HCT116 (cell line): ENCODE measurements around the gene HRH2. TPM values are rescaled to one million over a fixed set of nuclear protein-coding genes. Genes with fewer than 3 reads are reported as not detected.

Source experiments
- ATAC-seq: fragments of 200-7000 bp; cut with Tn5 transposase; 2 replicates; pipeline ENCODE4 v1.9.1; 2020; ENCODE audit warnings: mild to moderate bottlenecking, moderate library complexity
- BruUV-seq: library from RNA; stranded (reverse); fragments of 400-500 nt; replicated peaks from 2 replicates; lab custom pipeline; 2021; lab: Mats Ljungman, UMichigan
- CTCF ChIA-PET: fragments of 300-600 bp; sonication (Branson Sonifier 250); formaldehyde crosslinking; loops from one replicate; lab custom pipeline; 2021; ENCODE audit warnings: antibody characterized with exemption; lab: Charles Lee
- POLR2A ChIA-PET: fragments of 300-600, 350-600 bp; sonication (Branson Sonifier 250); formaldehyde crosslinking; loops from one replicate; lab custom pipeline; 2021; ENCODE audit warnings: antibody characterized with exemption; lab: Charles Lee
- RAD21 ChIA-PET, 2 experiments: fragments of 300-600 bp; sonication (Branson Sonifier 250); formaldehyde crosslinking; loops; one replicate each; lab custom pipeline; 2023; ENCODE audit warnings: low total read pairs in 2 of 2; ENCODE audit not compliant: uncharacterized antibody in 2 of 2, unreplicated experiment in 2 of 2, low non-redundant PET in 1 of 2; lab: Charles Lee
- DNase-seq: peaks from one replicate; pipeline ENCODE4 v3.0.0-alpha.2; 2010; ENCODE audit warnings: low read depth, low spot score
- H2AFZ ChIP-seq: fragments of 200-600 bp; shearing (Covaris generic), sonication (generic); 2 replicates; pipeline ENCODE4 v1.6.1; 2017; ENCODE audit warnings: low read depth, mixed run types, mixed read lengths, antibody characterized with exemption, low read length; ENCODE audit not compliant: poor library complexity, severe bottlenecking
- H3K27ac ChIP-seq: 2 replicates; pipeline ENCODE4 v1.5.1; 2012; ENCODE audit warnings: low read depth, low read length
- H3K27me3 ChIP-seq: fragments of 200-600 bp; sonication (generic); 2 replicates; pipeline ENCODE4 v1.6.1; 2016; ENCODE audit warnings: mixed run types, low read length, mixed read lengths; ENCODE audit not compliant: insufficient read depth
- H3K36me3 ChIP-seq, 2 experiments: fragments of 200-500 bp in 1 of 2; fragments of 200-600 bp in 1 of 2; sonication (Bioruptor generic) in 1 of 2; sonication (generic) in 1 of 2; 2 replicates each; pipeline versions ENCODE4 v1.5.1 to v1.6.1; 2014 to 2016; ENCODE audit warnings: low read length in 2 of 2, inconsistent platforms in 1 of 2, mixed read lengths in 1 of 2, mixed run types in 1 of 2; ENCODE audit not compliant: insufficient read depth in 2 of 2, control insufficient read depth in 1 of 2
- H3K4me1 ChIP-seq, 2 experiments: fragments of 200-600 bp in 1 of 2; sonication (generic) in 1 of 2; 2 replicates each; pipeline versions ENCODE4 v1.5.1 to v1.6.1; 2012 to 2017; ENCODE audit warnings: low read length in 2 of 2, inconsistent platforms in 1 of 2, mild to moderate bottlenecking in 1 of 2, mixed read lengths in 1 of 2, mixed run types in 1 of 2, moderate library complexity in 1 of 2; ENCODE audit not compliant: insufficient read depth in 2 of 2, control insufficient read depth in 1 of 2
- H3K4me2 ChIP-seq: fragments of 200-600 bp; sonication (generic); 2 replicates; pipeline ENCODE4 v1.6.1; 2017; ENCODE audit warnings: mixed run types, low read length, mixed read lengths
- H3K4me3 ChIP-seq, 2 experiments: fragments of 200-600 bp in 1 of 2; sonication (generic) in 1 of 2; replicated peaks in 1 of 2; 2 replicates each; pipeline ENCODE4 v1.5.1; 2011 to 2016; ENCODE audit warnings: low read length in 2 of 2, control low read depth in 1 of 2, low read depth in 1 of 2, mild to moderate bottlenecking in 1 of 2, mixed read lengths in 1 of 2, mixed run types in 1 of 2
- H3K79me2 ChIP-seq: fragments of 200-600 bp; sonication (generic); 2 replicates; pipeline ENCODE4 v1.6.1; 2017; ENCODE audit warnings: mild to moderate bottlenecking, mixed run types, low read length, moderate library complexity, mixed read lengths; ENCODE audit not compliant: insufficient read depth
- H3K9ac ChIP-seq: fragments of 200-600 bp; sonication (generic); 2 replicates; pipeline ENCODE4 v1.6.1; 2016; ENCODE audit warnings: low read length, mixed read lengths
- H3K9me2 ChIP-seq: fragments of 200-600 bp; sonication (generic), shearing (Covaris generic); 2 replicates; pipeline ENCODE4 v1.6.1; 2017; ENCODE audit warnings: mixed run types, mild to moderate bottlenecking, moderate library complexity; ENCODE audit not compliant: insufficient read depth
- H3K9me3 ChIP-seq, 2 experiments: fragments of 200-500 bp in 1 of 2; fragments of 200-600 bp in 1 of 2; sonication (Bioruptor generic) in 1 of 2; sonication (generic) in 1 of 2; 2 replicates each; pipeline ENCODE4 v1.6.1; 2014 to 2017; ENCODE audit warnings: low read length in 2 of 2, mixed read lengths in 2 of 2, inconsistent platforms in 1 of 2, low read depth in 1 of 2, mild to moderate bottlenecking in 1 of 2, mixed run types in 1 of 2, moderate library complexity in 1 of 2; ENCODE audit not compliant: control insufficient read depth in 1 of 2, insufficient read depth in 1 of 2
- H4K20me1 ChIP-seq: fragments of 200-600 bp; sonication (generic), shearing (Covaris generic); 2 replicates; pipeline ENCODE4 v1.6.1; 2017; ENCODE audit warnings: mixed run types, mild to moderate bottlenecking, moderate library complexity; ENCODE audit not compliant: insufficient read depth
- CEBPB ChIP-seq: IDR thresholded peaks from 2 replicates; pipeline ENCODE4 v1.6.1; 2012; ENCODE audit warnings: low read depth
- EZH2 ChIP-seq: fragments of 200-600 bp; sonication (generic); IDR thresholded peaks from 2 replicates; pipeline ENCODE4 v1.6.1; 2017; ENCODE audit warnings: antibody characterized with exemption, mixed run types
- EZH2phosphoT487 ChIP-seq: fragments of 200-600 bp; IDR thresholded peaks from 2 replicates; pipeline ENCODE4 v1.6.1; 2018; ENCODE audit warnings: antibody characterized with exemption, borderline replicate concordance
- JUND ChIP-seq: IDR thresholded peaks from 2 replicates; pipeline ENCODE4 v1.6.1; 2012
- POLR2A ChIP-seq: IDR thresholded peaks from 2 replicates; pipeline ENCODE4 v1.7.0; 2011; ENCODE audit warnings: borderline replicate concordance; ENCODE audit not compliant: insufficient read depth, insufficient read length; ENCODE audit errors: extremely low read depth
- POLR2AphosphoS5 ChIP-seq: IDR thresholded peaks from 2 replicates; pipeline ENCODE4 v1.6.1; 2011; ENCODE audit warnings: mild to moderate bottlenecking, low read depth, low read length, moderate library complexity
- SP1 ChIP-seq: IDR thresholded peaks from 2 replicates; pipeline ENCODE4 v1.6.1; 2012; ENCODE audit warnings: low read depth
- SRF ChIP-seq: IDR thresholded peaks from 2 replicates; pipeline ENCODE4 v1.6.1; 2012; ENCODE audit warnings: low read depth
- intact Hi-C: fragments of 100-400 bp; cut with micrococcal nuclease; formaldehyde crosslinking; loops from 2 replicates; pipeline ENCODE4 v1.10.0; 2022
- total RNA-seq: library from RNA; stranded (reverse); gene quantifications from one replicate; pipeline ENCODE4 v1.2.1, GENCODE V29; 2021; ENCODE audit not compliant: unreplicated experiment
- TF ChIP-seq, protein P1 (sequence below): IDR thresholded peaks from 2 replicates; pipeline ENCODE4 v1.6.1; 2012
- TF ChIP-seq, protein P2 (sequence below): IDR thresholded peaks from 2 replicates; pipeline ENCODE4 v1.6.1; 2012; ENCODE audit warnings: low read depth
- TF ChIP-seq, protein P3 (sequence below): IDR thresholded peaks from 2 replicates; pipeline ENCODE4 v1.6.1; 2011; ENCODE audit warnings: mild to moderate bottlenecking, low read length, moderate library complexity; ENCODE audit not compliant: insufficient replicate concordance; ENCODE audit errors: extremely low read depth

Gene HRH2
- total RNA-seq, 1 experiment from 2014 or later, result 0.12 TPM

DNA sequence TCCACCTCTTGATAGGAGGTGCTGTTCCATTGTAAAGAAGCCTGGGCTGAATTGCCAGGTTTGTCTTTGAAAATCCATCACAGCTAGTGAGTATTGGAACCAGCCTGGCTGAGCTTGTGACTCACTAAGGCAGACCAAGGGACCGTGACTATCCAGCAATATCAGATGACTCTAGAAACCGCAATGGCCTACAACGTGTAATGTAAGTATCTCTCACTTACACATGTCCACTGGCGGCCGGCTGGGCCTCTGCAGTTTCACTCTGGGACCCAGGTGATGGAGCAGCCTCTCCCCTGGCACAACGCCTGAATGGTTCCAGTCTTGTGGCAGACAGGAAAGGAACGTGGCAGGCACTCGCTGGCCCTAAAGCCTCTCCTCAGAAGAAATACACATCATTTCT, 3.1 kb upstream of the HRH2 start:
- no peak for ATAC-seq
- no peaks in the 10 kb centered on the region for H4K20me1 ChIP-seq
- H3K27me3 ChIP-seq, result no peaks in the 10 kb centered on the region
- TF ChIP-seq SP1, result no peak
- TF ChIP-seq SRF, result no peak
- no peak for TF ChIP-seq EZH2
- TF ChIP-seq EZH2phosphoT487, result no peak
- TF ChIP-seq, protein P1, sequence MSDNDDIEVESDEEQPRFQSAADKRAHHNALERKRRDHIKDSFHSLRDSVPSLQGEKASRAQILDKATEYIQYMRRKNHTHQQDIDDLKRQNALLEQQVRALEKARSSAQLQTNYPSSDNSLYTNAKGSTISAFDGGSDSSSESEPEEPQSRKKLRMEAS, result no peak
- no peak for TF ChIP-seq POLR2AphosphoS5
- TF ChIP-seq CEBPB, result no peak
- TF ChIP-seq JUND, result no peak
- TF ChIP-seq, protein P2, sequence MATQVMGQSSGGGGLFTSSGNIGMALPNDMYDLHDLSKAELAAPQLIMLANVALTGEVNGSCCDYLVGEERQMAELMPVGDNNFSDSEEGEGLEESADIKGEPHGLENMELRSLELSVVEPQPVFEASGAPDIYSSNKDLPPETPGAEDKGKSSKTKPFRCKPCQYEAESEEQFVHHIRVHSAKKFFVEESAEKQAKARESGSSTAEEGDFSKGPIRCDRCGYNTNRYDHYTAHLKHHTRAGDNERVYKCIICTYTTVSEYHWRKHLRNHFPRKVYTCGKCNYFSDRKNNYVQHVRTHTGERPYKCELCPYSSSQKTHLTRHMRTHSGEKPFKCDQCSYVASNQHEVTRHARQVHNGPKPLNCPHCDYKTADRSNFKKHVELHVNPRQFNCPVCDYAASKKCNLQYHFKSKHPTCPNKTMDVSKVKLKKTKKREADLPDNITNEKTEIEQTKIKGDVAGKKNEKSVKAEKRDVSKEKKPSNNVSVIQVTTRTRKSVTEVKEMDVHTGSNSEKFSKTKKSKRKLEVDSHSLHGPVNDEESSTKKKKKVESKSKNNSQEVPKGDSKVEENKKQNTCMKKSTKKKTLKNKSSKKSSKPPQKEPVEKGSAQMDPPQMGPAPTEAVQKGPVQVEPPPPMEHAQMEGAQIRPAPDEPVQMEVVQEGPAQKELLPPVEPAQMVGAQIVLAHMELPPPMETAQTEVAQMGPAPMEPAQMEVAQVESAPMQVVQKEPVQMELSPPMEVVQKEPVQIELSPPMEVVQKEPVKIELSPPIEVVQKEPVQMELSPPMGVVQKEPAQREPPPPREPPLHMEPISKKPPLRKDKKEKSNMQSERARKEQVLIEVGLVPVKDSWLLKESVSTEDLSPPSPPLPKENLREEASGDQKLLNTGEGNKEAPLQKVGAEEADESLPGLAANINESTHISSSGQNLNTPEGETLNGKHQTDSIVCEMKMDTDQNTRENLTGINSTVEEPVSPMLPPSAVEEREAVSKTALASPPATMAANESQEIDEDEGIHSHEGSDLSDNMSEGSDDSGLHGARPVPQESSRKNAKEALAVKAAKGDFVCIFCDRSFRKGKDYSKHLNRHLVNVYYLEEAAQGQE, result no peak
- TF ChIP-seq POLR2A, result no peak
- TF ChIP-seq, protein P3, sequence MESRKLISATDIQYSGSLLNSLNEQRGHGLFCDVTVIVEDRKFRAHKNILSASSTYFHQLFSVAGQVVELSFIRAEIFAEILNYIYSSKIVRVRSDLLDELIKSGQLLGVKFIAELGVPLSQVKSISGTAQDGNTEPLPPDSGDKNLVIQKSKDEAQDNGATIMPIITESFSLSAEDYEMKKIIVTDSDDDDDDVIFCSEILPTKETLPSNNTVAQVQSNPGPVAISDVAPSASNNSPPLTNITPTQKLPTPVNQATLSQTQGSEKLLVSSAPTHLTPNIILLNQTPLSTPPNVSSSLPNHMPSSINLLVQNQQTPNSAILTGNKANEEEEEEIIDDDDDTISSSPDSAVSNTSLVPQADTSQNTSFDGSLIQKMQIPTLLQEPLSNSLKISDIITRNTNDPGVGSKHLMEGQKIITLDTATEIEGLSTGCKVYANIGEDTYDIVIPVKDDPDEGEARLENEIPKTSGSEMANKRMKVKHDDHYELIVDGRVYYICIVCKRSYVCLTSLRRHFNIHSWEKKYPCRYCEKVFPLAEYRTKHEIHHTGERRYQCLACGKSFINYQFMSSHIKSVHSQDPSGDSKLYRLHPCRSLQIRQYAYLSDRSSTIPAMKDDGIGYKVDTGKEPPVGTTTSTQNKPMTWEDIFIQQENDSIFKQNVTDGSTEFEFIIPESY, result no peak
- no TSS peak for BruUV-seq
- no peaks in the 10 kb centered on the region for H3K4me1 ChIP-seq
- no peaks in the 10 kb centered on the region for H3K9me2 ChIP-seq
- CTCF ChIA-PET, result no interaction called here
- DNase-seq, result no peak
- no peaks in the 10 kb centered on the region for H3K36me3 ChIP-seq
- H3K4me2 ChIP-seq, result no peak overlapping the region
- no peak overlapping the region for H2AFZ ChIP-seq
- RAD21 ChIA-PET, result no interaction called here
- intact Hi-C loops, result no loop called here
- POLR2A ChIA-PET, result no interaction called here
- no peak overlapping the region for H3K4me3 ChIP-seq
- H3K9ac ChIP-seq, result no peak overlapping the region
- H3K79me2 ChIP-seq, result no peaks in the 10 kb centered on the region
- no peaks in the 10 kb centered on the region; a peak in 1 of 4 replicates for H3K9me3 ChIP-seq
- H3K27ac ChIP-seq, result no peak overlapping the region
